KMS-11 (cell line): ENCODE data around the gene MRPL9.

Source experiments
- H2AFZ ChIP-seq: fragments of 200-600 bp; sonication (generic); 2 replicates; pipeline ENCODE4 v1.6.1; 2016; ENCODE audit warnings: antibody characterized with exemption, mixed run types, low read depth
- H3K27ac ChIP-seq: fragments of 200-600 bp; sonication (generic); 2 replicates; pipeline ENCODE4 v1.6.1; 2016; ENCODE audit warnings: mild to moderate bottlenecking, mixed run types
- H3K27me3 ChIP-seq: fragments of 200-600 bp; sonication (generic); 2 replicates; pipeline ENCODE4 v1.6.1; 2017; ENCODE audit warnings: mild to moderate bottlenecking, low read depth, mixed run types, moderate library complexity; ENCODE audit not compliant: insufficient read depth
- H3K36me3 ChIP-seq: fragments of 200-600 bp; sonication (generic); 2 replicates; pipeline ENCODE4 v1.6.1; 2017; ENCODE audit warnings: mild to moderate bottlenecking, mixed run types; ENCODE audit not compliant: insufficient read depth
- H3K4me1 ChIP-seq: fragments of 200-600 bp; sonication (generic); 2 replicates; pipeline ENCODE4 v1.6.1; 2016; ENCODE audit warnings: mild to moderate bottlenecking, low read depth, mixed run types; ENCODE audit not compliant: poor library complexity, severe bottlenecking
- H3K4me2 ChIP-seq: fragments of 200-600 bp; sonication (generic); 2 replicates; pipeline ENCODE4 v1.7.0; 2016; ENCODE audit warnings: mild to moderate bottlenecking, mixed run types
- H3K4me3 ChIP-seq: fragments of 200-600 bp; sonication (generic); IDR thresholded peaks from 2 replicates; pipeline ENCODE4 v1.6.1; 2017; ENCODE audit warnings: low read depth, low read length, mixed read lengths; ENCODE audit not compliant: insufficient read depth
- H3K79me2 ChIP-seq: fragments of 200-600 bp; sonication (generic); 2 replicates; pipeline ENCODE4 v1.6.1; 2016; ENCODE audit warnings: low read depth, mixed run types; ENCODE audit not compliant: insufficient read depth
- H3K9ac ChIP-seq: fragments of 200-600 bp; sonication (generic); 2 replicates; pipeline ENCODE4 v1.6.1; 2016; ENCODE audit warnings: mild to moderate bottlenecking, mixed run types
- H4K20me1 ChIP-seq: fragments of 200-600 bp; sonication (generic); 2 replicates; pipeline ENCODE4 v1.6.1; 2016; ENCODE audit warnings: mild to moderate bottlenecking, mixed run types; ENCODE audit not compliant: insufficient read depth
- TF ChIP-seq, protein P1 (sequence below): fragments of 200-600 bp; sonication (generic); conservative IDR thresholded peaks from 2 replicates; pipeline ENCODE4 v1.6.1; 2017; ENCODE audit warnings: low read depth, mild to moderate bottlenecking, antibody characterized with exemption, low read length, moderate library complexity, mixed read lengths

MRPL9 gene

DNA sequence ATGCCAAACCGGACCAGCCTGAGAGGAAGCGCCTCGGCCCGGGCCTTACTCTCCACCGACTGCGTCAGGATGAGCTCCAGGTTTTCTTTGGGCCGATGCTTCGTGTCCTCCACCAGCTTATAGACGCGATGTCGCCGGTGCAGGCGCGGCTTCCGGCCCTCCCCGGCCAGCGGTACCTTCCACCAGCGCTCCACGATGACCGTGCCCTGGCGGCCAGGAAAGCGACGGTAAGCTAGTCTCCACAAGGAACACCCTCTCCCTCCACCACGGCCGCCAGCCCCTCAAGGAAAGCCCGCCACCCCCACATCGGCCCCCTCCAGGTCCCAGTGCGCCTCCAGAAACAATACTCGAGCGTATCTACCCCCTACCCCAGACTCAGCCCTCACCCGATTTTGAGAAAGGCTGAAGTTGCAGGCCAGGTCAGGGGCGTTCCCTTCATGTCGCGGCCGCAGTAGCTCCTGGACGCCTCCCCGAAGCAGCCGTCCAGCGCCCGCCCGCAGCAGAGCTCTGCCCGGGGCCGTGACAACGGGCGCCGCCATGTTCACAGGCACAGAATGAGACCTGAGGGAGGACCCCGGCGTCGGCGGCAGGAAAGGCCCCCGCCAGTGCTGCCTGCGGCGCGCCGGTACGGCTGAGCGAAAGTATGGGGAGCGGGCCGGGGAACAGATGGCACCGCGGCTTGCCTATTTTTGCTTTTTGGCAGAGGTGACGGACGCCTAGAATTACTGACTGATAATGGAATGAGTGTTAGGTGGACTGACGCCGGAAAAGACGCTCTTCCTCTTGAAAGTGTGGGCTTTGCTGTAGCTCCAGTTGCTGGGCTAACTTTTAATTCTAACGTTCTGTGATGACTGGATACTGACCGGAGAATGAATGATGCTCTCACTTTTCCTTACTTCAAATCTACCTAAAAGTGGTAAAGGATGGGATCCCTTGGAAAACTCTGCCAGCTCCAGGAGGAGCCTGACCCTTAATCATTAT is at the start of gene MRPL9:
Gene MRPL9 (minus strand): TSS at position 556 of the 981 bp plus-strand sequence. CDS start 17 bp downstream, at position 539.
- peak within 1 kb of the TSS; percentile 86 for H3K9ac ChIP-seq
- peaks cover 19% of the 10 kb centered on the region for H3K4me1 ChIP-seq
- H3K4me3 ChIP-seq: peak within 1 kb of the TSS; percentile 99
- H4K20me1 ChIP-seq: no peaks in the 10 kb centered on the region
- peaks cover 27% of the 10 kb centered on the region; the same call in 1 of the 2 replicates for H3K36me3 ChIP-seq
- no peaks in the 10 kb centered on the region for H3K27me3 ChIP-seq
- peak within 1 kb of the TSS; percentile 95 for H2AFZ ChIP-seq
- peak within 1 kb of the TSS; percentile 57 for H3K27ac ChIP-seq
- peak within 1 kb of the TSS; percentile 95 for H3K4me2 ChIP-seq
- H3K79me2 ChIP-seq: peaks cover 20% of the 10 kb centered on the region
- TF ChIP-seq, protein P1, sequence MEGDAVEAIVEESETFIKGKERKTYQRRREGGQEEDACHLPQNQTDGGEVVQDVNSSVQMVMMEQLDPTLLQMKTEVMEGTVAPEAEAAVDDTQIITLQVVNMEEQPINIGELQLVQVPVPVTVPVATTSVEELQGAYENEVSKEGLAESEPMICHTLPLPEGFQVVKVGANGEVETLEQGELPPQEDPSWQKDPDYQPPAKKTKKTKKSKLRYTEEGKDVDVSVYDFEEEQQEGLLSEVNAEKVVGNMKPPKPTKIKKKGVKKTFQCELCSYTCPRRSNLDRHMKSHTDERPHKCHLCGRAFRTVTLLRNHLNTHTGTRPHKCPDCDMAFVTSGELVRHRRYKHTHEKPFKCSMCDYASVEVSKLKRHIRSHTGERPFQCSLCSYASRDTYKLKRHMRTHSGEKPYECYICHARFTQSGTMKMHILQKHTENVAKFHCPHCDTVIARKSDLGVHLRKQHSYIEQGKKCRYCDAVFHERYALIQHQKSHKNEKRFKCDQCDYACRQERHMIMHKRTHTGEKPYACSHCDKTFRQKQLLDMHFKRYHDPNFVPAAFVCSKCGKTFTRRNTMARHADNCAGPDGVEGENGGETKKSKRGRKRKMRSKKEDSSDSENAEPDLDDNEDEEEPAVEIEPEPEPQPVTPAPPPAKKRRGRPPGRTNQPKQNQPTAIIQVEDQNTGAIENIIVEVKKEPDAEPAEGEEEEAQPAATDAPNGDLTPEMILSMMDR: 0 out of 2 replicates have a peak, but pooled peaks have one; percentile 9

DNA sequence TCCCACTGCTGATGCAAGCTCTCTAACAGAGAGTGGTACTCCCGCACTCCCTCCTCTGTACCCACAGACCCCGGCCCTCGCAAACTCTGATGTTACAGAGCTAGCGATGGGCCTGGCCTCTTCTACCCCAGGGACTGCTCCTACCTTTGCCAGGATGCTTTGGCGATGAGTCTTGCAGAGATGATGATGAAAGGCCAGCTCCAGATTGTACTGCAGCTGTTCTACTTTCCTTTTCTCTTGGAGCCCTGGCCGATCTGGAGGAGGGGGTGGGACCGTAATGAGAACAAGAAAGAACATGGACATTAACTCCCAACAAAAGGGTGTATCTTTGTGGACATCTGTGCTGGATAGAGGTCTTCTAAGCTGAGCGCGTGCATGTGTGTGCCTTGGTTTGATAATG is 47.9 kb upstream of the MRPL9 start:
- H4K20me1 ChIP-seq: no peaks in the 10 kb centered on the region
- H3K9ac ChIP-seq: no peak overlapping the region
- peaks cover 5% of the 10 kb centered on the region; the same call in 1 of the 2 replicates for H3K27me3 ChIP-seq
- TF ChIP-seq, protein P1: no peak
- no peak overlapping the region for H3K4me3 ChIP-seq
- H2AFZ ChIP-seq: no peak overlapping the region
- no peak overlapping the region for H3K4me2 ChIP-seq
- no peaks in the 10 kb centered on the region for H3K79me2 ChIP-seq
- H3K36me3 ChIP-seq: no peaks in the 10 kb centered on the region
- no peak overlapping the region for H3K27ac ChIP-seq
- peaks cover 16% of the 10 kb centered on the region for H3K4me1 ChIP-seq

DNA sequence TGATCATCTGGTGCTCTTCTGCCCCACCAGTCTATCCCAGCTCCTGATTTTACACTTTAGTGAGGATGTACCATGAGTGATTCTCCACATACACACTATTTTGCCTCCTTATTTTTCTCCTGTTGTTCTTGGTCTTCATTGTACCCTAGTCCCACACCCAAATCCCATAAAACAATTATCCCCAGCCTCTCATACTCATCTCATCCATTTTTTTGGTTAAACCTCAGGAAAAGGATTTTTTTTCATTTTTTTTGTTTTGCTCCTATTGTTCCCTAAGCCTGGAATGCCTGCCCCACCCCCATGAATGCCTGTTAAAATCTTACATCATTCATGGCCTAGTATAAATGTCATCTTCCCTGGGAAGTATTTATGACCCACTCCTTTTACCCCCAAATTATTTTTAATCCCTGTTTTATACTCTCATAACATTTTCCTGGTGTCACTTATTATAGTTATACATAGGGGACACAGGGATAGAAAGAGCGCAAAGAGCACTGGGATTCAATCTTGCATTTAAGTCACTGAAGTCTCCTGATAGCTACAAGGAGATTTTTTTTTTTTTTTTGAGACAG is 46.8 kb upstream of the MRPL9 start:
- H3K27ac ChIP-seq: no peak overlapping the region
- H3K4me1 ChIP-seq: peaks cover 5% of the 10 kb centered on the region
- no peak overlapping the region for H3K9ac ChIP-seq
- H2AFZ ChIP-seq: no peak overlapping the region
- H3K27me3 ChIP-seq: peaks cover 16% of the 10 kb centered on the region; the same call in 1 of the 2 replicates
- H4K20me1 ChIP-seq: no peaks in the 10 kb centered on the region
- no peaks in the 10 kb centered on the region for H3K79me2 ChIP-seq
- H3K4me3 ChIP-seq: no peak overlapping the region
- H3K4me2 ChIP-seq: no peak overlapping the region
- TF ChIP-seq, protein P1: no peak
- H3K36me3 ChIP-seq: no peaks in the 10 kb centered on the region

DNA sequence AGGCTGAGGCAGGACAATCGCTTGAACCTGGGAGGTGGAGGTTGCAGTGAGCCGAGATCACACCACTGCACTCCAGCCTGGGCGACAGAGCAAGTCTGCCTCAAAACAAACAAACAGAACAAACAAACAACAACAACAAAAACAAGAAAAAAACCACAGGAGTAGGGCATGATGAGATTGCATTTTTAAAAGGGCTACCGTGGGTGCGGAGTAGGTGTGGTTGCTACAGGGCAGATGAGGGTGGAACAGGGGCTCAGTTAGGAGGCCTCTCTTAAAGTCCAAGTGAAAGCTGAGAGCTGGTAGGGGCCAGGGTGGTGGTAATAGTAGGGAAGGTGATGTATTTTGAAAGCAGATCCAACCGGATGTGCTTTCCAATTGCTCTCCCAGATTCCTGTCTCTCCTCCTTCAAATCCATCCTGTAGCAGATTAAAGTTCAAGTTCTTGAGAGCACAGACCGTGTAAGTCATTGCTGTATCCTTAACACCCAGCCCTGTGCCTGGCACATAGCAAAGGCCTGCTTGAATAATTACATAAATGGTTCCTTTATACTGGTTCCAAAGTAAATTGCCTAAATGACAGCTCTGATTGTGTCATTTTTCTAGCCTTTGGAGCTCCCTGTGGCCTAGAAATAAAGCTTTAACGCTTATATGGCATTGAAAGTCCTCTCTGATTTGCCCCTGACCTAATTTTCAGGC is 46.1 kb upstream of the MRPL9 start:
- Histone ChIP-seq H3K27me3 (peaks cover 20% of the 10 kb centered on the region; the same call in 1 of the 2 replicates), H3K36me3 (no peaks in the 10 kb centered on the region)
- TF ChIP-seq, protein P1: no peak

More for the DNA sequence above, 46.1 kb upstream of the MRPL9 start:
- H3K4me3 ChIP-seq: no peak overlapping the region
- no peak overlapping the region for H3K4me2 ChIP-seq
- H3K79me2 ChIP-seq: no peaks in the 10 kb centered on the region
- H3K27ac ChIP-seq: no peak overlapping the region
- no peaks in the 10 kb centered on the region for H3K4me1 ChIP-seq
- H4K20me1 ChIP-seq: no peaks in the 10 kb centered on the region
- H2AFZ ChIP-seq: no peak overlapping the region
- no peak overlapping the region for H3K9ac ChIP-seq
